ENCODE data around the gene ETV2.

DNA sequence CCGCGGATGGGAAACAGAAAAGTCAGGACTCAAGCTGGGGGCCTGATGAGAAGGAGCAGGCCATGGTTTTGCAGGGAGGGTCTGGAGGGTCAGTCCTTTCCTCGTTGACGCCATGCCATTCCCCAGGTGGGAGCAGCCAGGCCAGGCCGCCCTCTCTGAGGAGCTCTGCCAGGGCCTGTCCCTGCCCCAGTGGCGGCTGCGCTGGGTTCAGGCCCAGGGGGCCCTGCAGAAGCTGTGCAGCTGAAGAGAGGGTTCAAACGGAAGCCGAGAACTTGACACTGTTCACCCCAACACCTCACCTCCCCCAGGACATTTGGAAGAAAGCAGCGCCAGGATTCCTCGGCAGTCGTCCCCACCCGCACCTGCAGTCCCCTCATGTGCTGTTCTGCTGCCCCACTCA, 18.8 kb upstream of the ETV2 start:
- TF ChIP-seq, protein P1, sequence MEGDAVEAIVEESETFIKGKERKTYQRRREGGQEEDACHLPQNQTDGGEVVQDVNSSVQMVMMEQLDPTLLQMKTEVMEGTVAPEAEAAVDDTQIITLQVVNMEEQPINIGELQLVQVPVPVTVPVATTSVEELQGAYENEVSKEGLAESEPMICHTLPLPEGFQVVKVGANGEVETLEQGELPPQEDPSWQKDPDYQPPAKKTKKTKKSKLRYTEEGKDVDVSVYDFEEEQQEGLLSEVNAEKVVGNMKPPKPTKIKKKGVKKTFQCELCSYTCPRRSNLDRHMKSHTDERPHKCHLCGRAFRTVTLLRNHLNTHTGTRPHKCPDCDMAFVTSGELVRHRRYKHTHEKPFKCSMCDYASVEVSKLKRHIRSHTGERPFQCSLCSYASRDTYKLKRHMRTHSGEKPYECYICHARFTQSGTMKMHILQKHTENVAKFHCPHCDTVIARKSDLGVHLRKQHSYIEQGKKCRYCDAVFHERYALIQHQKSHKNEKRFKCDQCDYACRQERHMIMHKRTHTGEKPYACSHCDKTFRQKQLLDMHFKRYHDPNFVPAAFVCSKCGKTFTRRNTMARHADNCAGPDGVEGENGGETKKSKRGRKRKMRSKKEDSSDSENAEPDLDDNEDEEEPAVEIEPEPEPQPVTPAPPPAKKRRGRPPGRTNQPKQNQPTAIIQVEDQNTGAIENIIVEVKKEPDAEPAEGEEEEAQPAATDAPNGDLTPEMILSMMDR (IDR thresholded peaks at IDR 0.05) = no peak
- no peak for TF ChIP-seq POLR2A (IDR thresholded peaks at IDR 0.05)

All from right lobe of liver (tissue), 4 donors.